Gastrocnemius medialis (tissue), 4 donors: ENCODE measurements around the gene LYPLA2.

ENCODE experiments used
- POLR2A ChIP-seq, 2 donors: fragments of 450-650 bp; IDR thresholded peaks; one replicate each; pipeline ENCODE4 v1.6.1; 2017; ENCODE audit warnings: antibody characterized with exemption in 2 of 2, mild to moderate bottlenecking in 2 of 2, moderate library complexity in 2 of 2
- TF ChIP-seq, protein P1 (sequence below), 5 experiments: fragments of 450-650 bp in 3 of 5; fragments of 200-600 bp in 2 of 5; sonication (generic) in 2 of 5; IDR thresholded peaks in 4 of 5; conservative IDR thresholded peaks in 1 of 5; 1 replicate in 4 of 5; 2 replicates in 1 of 5; pipeline ENCODE4 v1.5.1; 2016 to 2019; ENCODE audit warnings: antibody characterized with exemption in 5 of 5, mild to moderate bottlenecking in 3 of 5, moderate library complexity in 3 of 5

GRCh38 chr1:23816361-23816760, 25.4 kb downstream of the LYPLA2 start:
- TF ChIP-seq, protein P1, sequence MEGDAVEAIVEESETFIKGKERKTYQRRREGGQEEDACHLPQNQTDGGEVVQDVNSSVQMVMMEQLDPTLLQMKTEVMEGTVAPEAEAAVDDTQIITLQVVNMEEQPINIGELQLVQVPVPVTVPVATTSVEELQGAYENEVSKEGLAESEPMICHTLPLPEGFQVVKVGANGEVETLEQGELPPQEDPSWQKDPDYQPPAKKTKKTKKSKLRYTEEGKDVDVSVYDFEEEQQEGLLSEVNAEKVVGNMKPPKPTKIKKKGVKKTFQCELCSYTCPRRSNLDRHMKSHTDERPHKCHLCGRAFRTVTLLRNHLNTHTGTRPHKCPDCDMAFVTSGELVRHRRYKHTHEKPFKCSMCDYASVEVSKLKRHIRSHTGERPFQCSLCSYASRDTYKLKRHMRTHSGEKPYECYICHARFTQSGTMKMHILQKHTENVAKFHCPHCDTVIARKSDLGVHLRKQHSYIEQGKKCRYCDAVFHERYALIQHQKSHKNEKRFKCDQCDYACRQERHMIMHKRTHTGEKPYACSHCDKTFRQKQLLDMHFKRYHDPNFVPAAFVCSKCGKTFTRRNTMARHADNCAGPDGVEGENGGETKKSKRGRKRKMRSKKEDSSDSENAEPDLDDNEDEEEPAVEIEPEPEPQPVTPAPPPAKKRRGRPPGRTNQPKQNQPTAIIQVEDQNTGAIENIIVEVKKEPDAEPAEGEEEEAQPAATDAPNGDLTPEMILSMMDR (IDR thresholded peaks at IDR 0.05 in 4 of 5, conservative IDR thresholded peaks at IDR 0.05 in 1 of 5): no peak
- no peak for TF ChIP-seq POLR2A (IDR thresholded peaks at IDR 0.05)
